ENCODE results near the gene CLN6. TPM values are rescaled to one million over a fixed set of nuclear protein-coding genes. Genes with fewer than 3 reads are reported as not detected.

Gene CLN6
- total RNA-seq (2014; rRNA removed; shearing (Covaris generic); ENCODE audit: low replicate concordance), result 29.5 and 38.8 TPM in 2 replicates

- H3K9me3 ChIP-seq, result no peaks in the 10 kb centered on the region
- peak; percentile 80 for DNase-seq
- H3K27me3 ChIP-seq, result no peaks in the 10 kb centered on the region
- H3K4me3 ChIP-seq, result peak within 1 kb of the TSS; percentile 97
- H3K36me3 ChIP-seq, result peaks cover 28% of the 10 kb centered on the region
Observed at GRCh38 chr15:68229386-68230156, at the start of gene CLN6. Gene CLN6, minus strand, starts transcription at chr15:68229728. Its CDS starts 144 bp downstream, at chr15:68229584.

GRCh38 chr15:68278595-68279405 is 49.3 kb upstream of the CLN6 start:
- DNase-seq, result no peak
- Histone ChIP-seq H3K36me3 (peaks cover 27% of the 10 kb centered on the region), H3K4me3 (peak overlapping the region; percentile 95), H3K9me3 (no peaks in the 10 kb centered on the region), H3K27me3 (no peaks in the 10 kb centered on the region)

- Histone ChIP-seq H3K9me3 (no peaks in the 10 kb centered on the region), H3K27me3 (no peaks in the 10 kb centered on the region), H3K36me3 (peaks cover 27% of the 10 kb centered on the region), H3K4me3 (peak overlapping the region; percentile 95)
- DNase-seq, result no peak
Observed at GRCh38 chr15:68278345-68278594, 48.7 kb upstream of the CLN6 start.

- DNase-seq, result peak; percentile 93
- Histone ChIP-seq H3K9me3 (no peaks in the 10 kb centered on the region), H3K4me3 (peak within 1 kb of the TSS; percentile 95), H3K36me3 (peaks cover 27% of the 10 kb centered on the region), H3K27me3 (no peaks in the 10 kb centered on the region)
Observed at GRCh38 chr15:68277603-68278344, 48.2 kb upstream of the CLN6 start, which contains the start of gene FEM1B. Gene FEM1B, plus strand, starts transcription at chr15:68277745. Its CDS starts 673 bp downstream, at chr15:68278418.

GRCh38 chr15:68277131-68277602 is 47.6 kb upstream of the CLN6 start:
- Histone ChIP-seq H3K27me3 (no peaks in the 10 kb centered on the region), H3K9me3 (no peaks in the 10 kb centered on the region), H3K4me3 (peak overlapping the region; percentile 95), H3K36me3 (peaks cover 27% of the 10 kb centered on the region)
- DNase-seq, result peak; percentile 49

- Histone ChIP-seq H3K36me3 (peaks cover 27% of the 10 kb centered on the region), H3K4me3 (peak overlapping the region; percentile 95), H3K27me3 (no peaks in the 10 kb centered on the region), H3K9me3 (no peaks in the 10 kb centered on the region)
- no peak for DNase-seq
Observed at GRCh38 chr15:68276668-68277067, 47.1 kb upstream of the CLN6 start.

GRCh38 chr15:68275165-68275746 is 45.7 kb upstream of the CLN6 start:
- peaks cover 17% of the 10 kb centered on the region for H3K36me3 ChIP-seq
- no peaks in the 10 kb centered on the region for H3K27me3 ChIP-seq
- DNase-seq, result no peak
- no peaks in the 10 kb centered on the region for H3K9me3 ChIP-seq
- H3K4me3 ChIP-seq, result no peak overlapping the region

GRCh38 chr15:68274201-68274848 is 44.8 kb upstream of the CLN6 start:
- Histone ChIP-seq H3K27me3 (no peaks in the 10 kb centered on the region), H3K9me3 (no peaks in the 10 kb centered on the region), H3K4me3 (no peak overlapping the region), H3K36me3 (peaks cover 10% of the 10 kb centered on the region)
- DNase-seq, result no peak

GRCh38 chr15:68272721-68273271 is 43.3 kb upstream of the CLN6 start:
- H3K27me3 ChIP-seq, result no peaks in the 10 kb centered on the region
- H3K4me3 ChIP-seq, result no peak overlapping the region
- DNase-seq, result peak; percentile 94
- no peaks in the 10 kb centered on the region for H3K9me3 ChIP-seq
- H3K36me3 ChIP-seq, result no peaks in the 10 kb centered on the region

GRCh38 chr15:68271854-68272471 is 42.4 kb upstream of the CLN6 start:
- no peaks in the 10 kb centered on the region for H3K9me3 ChIP-seq
- H3K36me3 ChIP-seq, result no peaks in the 10 kb centered on the region
- H3K4me3 ChIP-seq, result no peak overlapping the region
- DNase-seq, result peak; percentile 95
- H3K27me3 ChIP-seq, result no peaks in the 10 kb centered on the region

- Histone ChIP-seq H3K27me3 (no peaks in the 10 kb centered on the region), H3K9me3 (no peaks in the 10 kb centered on the region), H3K4me3 (no peak overlapping the region), H3K36me3 (no peaks in the 10 kb centered on the region)
- DNase-seq, result no peak
Observed at GRCh38 chr15:68268405-68268804, 38.9 kb upstream of the CLN6 start.

- H3K27me3 ChIP-seq, result no peaks in the 10 kb centered on the region
- DNase-seq, result no peak
- no peak overlapping the region for H3K4me3 ChIP-seq
- no peaks in the 10 kb centered on the region for H3K9me3 ChIP-seq
- H3K36me3 ChIP-seq, result no peaks in the 10 kb centered on the region
Observed at GRCh38 chr15:68265674-68266073, 36.1 kb upstream of the CLN6 start.

GRCh38 chr15:68265081-68265480 is 35.6 kb upstream of the CLN6 start:
- no peak for DNase-seq
- Histone ChIP-seq H3K9me3 (no peaks in the 10 kb centered on the region), H3K27me3 (no peaks in the 10 kb centered on the region), H3K4me3 (no peak overlapping the region), H3K36me3 (no peaks in the 10 kb centered on the region)

- no peak for DNase-seq
- Histone ChIP-seq H3K27me3 (no peaks in the 10 kb centered on the region), H3K9me3 (no peaks in the 10 kb centered on the region), H3K4me3 (no peak overlapping the region), H3K36me3 (no peaks in the 10 kb centered on the region)
Observed at GRCh38 chr15:68264282-68264681, 34.8 kb upstream of the CLN6 start.

- Histone ChIP-seq H3K9me3 (no peaks in the 10 kb centered on the region), H3K36me3 (no peaks in the 10 kb centered on the region), H3K27me3 (no peaks in the 10 kb centered on the region), H3K4me3 (no peak overlapping the region)
- DNase-seq, result no peak
Observed at GRCh38 chr15:68262514-68263356, 33.2 kb upstream of the CLN6 start.
